ENCODE data around the gene ART5.
"Not testable (repeated sequence)": the region's sequence is repeated elsewhere in the genome, so short reads cannot be mapped to it uniquely, and the experiment has no call there.

DNA sequence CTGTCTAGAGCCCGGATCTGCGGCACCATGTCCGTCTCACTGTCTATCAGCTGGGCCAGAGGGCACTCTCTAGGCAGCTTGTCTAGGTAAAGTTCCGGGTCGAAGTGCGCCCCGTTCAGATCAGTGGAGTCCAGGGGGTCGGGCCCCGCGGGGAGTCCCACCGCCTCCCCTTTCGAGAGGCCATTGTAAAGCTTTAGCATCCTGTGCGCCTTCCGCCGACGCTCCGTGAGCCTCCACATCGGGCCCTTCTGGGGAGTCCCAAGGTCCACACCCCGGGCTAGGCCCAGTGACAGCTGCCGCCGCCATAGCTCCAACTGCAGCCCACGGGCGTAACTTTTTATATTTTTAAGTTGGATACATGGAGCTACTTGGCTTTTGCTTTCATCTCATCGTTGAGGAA, 50.5 kb downstream of the ART5 start:
- not testable (repeated sequence) for TF ChIP-seq TEAD4, EMX1 (CRISPR knock-in tag; IDR thresholded peaks at IDR 0.05)
